Parathyroid adenoma (tissue), 2 donors: ENCODE data around the gene NOL6.

Source experiments
- H2AFZ ChIP-seq: fragments of 300-600 bp; sonication (generic); one replicate; pipeline ENCODE4 v1.7.0; 2017; ENCODE audit warnings: antibody characterized with exemption, mild to moderate bottlenecking
- H3K27ac ChIP-seq: fragments of 300-600 bp; sonication (generic); one replicate; pipeline ENCODE4 v1.7.0; 2017
- H3K27me3 ChIP-seq: fragments of 300-600 bp; sonication (generic); one replicate; pipeline ENCODE4 v1.7.0; 2017; ENCODE audit warnings: low read length; ENCODE audit not compliant: control insufficient read depth, insufficient read depth
- H3K36me3 ChIP-seq: fragments of 300-600 bp; sonication (generic); one replicate; pipeline ENCODE4 v1.7.0; 2017; ENCODE audit warnings: low read length; ENCODE audit not compliant: control insufficient read depth, insufficient read depth
- H3K4me1 ChIP-seq: fragments of 300-600 bp; sonication (generic); one replicate; pipeline ENCODE4 v1.7.0; 2017; ENCODE audit warnings: control low read depth
- H3K4me2 ChIP-seq: fragments of 300-600 bp; sonication (generic); one replicate; pipeline ENCODE4 v1.7.0; 2017; ENCODE audit warnings: low read length
- H3K4me3 ChIP-seq: fragments of 300-600 bp; sonication (generic); one replicate; pipeline ENCODE4 v1.7.0; 2017; ENCODE audit warnings: low read depth, low read length
- H3K79me2 ChIP-seq: fragments of 300-600 bp; sonication (generic); one replicate; pipeline ENCODE4 v1.7.0; 2017; ENCODE audit warnings: control low read depth
- H3K9ac ChIP-seq: fragments of 300-600 bp; sonication (generic); one replicate; pipeline ENCODE4 v1.7.0; 2017; ENCODE audit warnings: mild to moderate bottlenecking
- H3K9me3 ChIP-seq: fragments of 300-600 bp; sonication (generic); one replicate; pipeline ENCODE4 v1.7.0; 2017; ENCODE audit warnings: low read length; ENCODE audit not compliant: control insufficient read depth
- CTCF ChIP-seq: fragments of 300-600 bp; sonication (generic); IDR thresholded peaks from one replicate; pipeline ENCODE4 v1.7.0; 2017; ENCODE audit warnings: antibody characterized with exemption, mild to moderate bottlenecking
- donor health status: primary hyperparathyroidism.

The NOL6 gene

DNA sequence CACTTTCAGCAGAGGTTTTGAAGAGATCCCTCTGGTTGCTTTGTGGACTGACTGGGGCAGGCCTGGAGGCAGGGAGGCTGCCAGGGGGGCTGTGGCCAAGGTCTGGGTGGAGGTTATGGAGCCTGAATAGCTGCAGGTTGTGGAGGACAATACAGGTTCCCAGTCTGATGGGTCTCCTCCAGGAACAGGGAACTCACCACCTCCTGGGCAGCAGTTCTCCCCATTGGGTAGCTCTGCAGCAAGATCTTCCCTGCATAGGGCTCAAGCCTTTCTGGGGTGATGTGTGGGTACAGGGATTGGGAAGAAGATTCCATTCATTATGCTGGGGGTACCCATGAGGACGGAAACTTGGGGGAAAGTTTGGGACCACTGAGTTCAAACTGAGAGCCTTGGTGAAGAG is 33.1 kb downstream of the NOL6 start:
- H3K4me3 ChIP-seq: no peak overlapping the region
- no peaks in the 10 kb centered on the region for H3K27me3 ChIP-seq
- TF ChIP-seq CTCF: no peak
- no peak overlapping the region for H3K27ac ChIP-seq
- H2AFZ ChIP-seq: no peak overlapping the region
- no peaks in the 10 kb centered on the region for H3K36me3 ChIP-seq
- no peak overlapping the region for H3K4me2 ChIP-seq
- no peaks in the 10 kb centered on the region for H3K9me3 ChIP-seq
- H3K9ac ChIP-seq: no peak overlapping the region
- H3K4me1 ChIP-seq: peaks cover 5% of the 10 kb centered on the region
- no peaks in the 10 kb centered on the region for H3K79me2 ChIP-seq

DNA sequence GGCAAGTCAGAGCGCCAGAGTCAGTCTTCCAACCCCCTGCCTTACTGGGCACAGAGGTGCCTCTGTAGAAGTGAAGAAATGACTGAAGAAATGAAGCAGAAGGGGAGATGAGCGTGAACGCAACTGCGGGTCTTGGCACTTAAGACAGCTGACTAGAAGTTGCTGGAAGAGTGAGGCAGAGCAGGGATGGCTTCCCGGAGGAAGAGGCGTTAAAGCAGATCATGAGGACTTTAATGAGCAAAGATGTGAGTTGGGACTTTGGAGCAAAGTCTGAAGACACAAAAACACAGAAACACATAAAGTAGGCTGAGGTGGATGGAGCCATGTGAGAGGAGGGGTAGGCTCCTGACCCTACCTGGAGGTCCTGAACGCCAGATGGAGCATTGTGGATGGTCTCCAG is 33.5 kb downstream of the NOL6 start:
- Histone ChIP-seq H3K36me3 (no peaks in the 10 kb centered on the region), H2AFZ (no peak overlapping the region), H3K4me3 (no peak overlapping the region), H3K79me2 (no peaks in the 10 kb centered on the region), H3K9ac (no peak overlapping the region), H3K4me1 (peaks cover 6% of the 10 kb centered on the region), H3K27me3 (no peaks in the 10 kb centered on the region), H3K27ac (no peak overlapping the region), H3K4me2 (no peak overlapping the region), H3K9me3 (no peaks in the 10 kb centered on the region)
- no peak for TF ChIP-seq CTCF

DNA sequence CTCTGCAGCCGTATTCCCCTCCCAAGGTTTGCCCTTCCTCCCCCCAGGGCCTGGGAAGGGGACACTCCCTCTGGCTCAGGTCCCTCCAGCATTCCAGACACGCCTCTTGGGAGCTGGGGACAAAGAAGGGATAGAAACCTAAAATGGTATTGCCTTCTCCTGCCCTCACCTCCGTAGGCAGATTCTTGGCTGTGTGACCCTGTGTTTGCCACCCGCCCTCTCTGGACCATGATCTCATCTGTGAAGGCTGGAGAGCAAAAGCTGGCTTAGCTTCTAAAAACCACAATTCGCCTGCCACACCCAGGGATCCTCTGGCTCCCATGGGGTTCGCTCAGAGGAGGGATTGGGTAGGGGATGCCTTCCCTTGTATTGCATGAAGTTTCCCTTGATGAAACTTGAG is 34.0 kb downstream of the NOL6 start:
- H3K36me3 ChIP-seq: no peaks in the 10 kb centered on the region
- peaks cover 5% of the 10 kb centered on the region for H3K4me1 ChIP-seq
- no peaks in the 10 kb centered on the region for H3K27me3 ChIP-seq
- TF ChIP-seq CTCF: no peak
- H3K79me2 ChIP-seq: no peaks in the 10 kb centered on the region
- no peak overlapping the region for H3K4me3 ChIP-seq
- no peaks in the 10 kb centered on the region for H3K9me3 ChIP-seq
- no peak overlapping the region for H3K27ac ChIP-seq
- no peak overlapping the region for H3K4me2 ChIP-seq
- H3K9ac ChIP-seq: no peak overlapping the region
- no peak overlapping the region for H2AFZ ChIP-seq

DNA sequence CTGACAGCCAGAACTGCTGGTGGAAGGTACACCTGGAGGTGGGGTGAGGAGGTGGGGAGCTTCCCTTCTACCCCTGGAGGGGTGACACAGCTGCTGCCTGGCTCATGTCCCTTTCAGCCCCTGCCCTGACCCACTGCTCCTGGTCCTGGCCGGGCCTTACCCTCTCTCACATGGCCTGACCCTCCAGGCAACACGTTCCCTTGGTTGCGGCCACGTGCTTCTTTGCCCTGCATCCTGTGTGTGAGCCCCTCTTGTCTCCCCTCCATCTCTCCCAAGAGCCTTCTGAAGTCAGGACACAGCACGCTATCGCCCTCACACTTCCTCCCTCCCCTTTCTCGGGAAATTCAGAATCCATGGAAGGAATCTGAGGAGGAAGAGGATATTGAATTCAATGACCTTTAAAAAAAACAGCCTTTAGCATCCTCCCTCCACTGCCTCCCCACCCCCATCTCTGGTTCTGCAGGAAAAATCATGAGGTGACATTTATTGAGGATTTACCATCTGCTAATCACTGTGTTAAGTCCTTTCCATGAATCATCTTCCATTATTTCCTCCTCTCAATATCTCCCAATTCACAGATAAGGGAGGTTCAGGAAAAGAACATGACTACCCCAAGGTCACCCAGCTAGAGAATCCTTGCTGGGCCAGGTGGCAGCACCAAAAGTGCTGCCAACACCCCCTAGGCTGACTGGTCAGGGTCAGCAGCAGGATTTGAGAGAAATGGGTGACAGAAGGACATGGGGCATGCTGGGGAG is 34.6 kb downstream of the NOL6 start:
- Histone ChIP-seq H3K4me1 (peaks cover 9% of the 10 kb centered on the region), H3K4me2 (no peak overlapping the region)
- no peak for TF ChIP-seq CTCF

GRCh38 chr9:33437898-33438297 is 35.8 kb downstream of the NOL6 start:
- Histone ChIP-seq H3K36me3 (no peaks in the 10 kb centered on the region), H3K79me2 (no peaks in the 10 kb centered on the region), H3K9me3 (no peaks in the 10 kb centered on the region), H3K27me3 (no peaks in the 10 kb centered on the region), H3K4me3 (no peak overlapping the region), H3K27ac (no peak overlapping the region), H3K4me2 (no peak overlapping the region), H3K4me1 (peaks cover 14% of the 10 kb centered on the region), H2AFZ (no peak overlapping the region), H3K9ac (no peak overlapping the region)
- no peak for TF ChIP-seq CTCF

More for the DNA sequence above, 34.6 kb downstream of the NOL6 start:
- H3K27me3 ChIP-seq: no peaks in the 10 kb centered on the region
- no peak overlapping the region for H3K27ac ChIP-seq
- no peaks in the 10 kb centered on the region for H3K79me2 ChIP-seq
- H2AFZ ChIP-seq: no peak overlapping the region
- no peaks in the 10 kb centered on the region for H3K36me3 ChIP-seq
- no peak overlapping the region for H3K4me3 ChIP-seq
- H3K9ac ChIP-seq: no peak overlapping the region
- H3K9me3 ChIP-seq: no peaks in the 10 kb centered on the region
